ENCODE results near the gene C5orf34. TPM values are rescaled to one million over a fixed set of nuclear protein-coding genes. Genes with fewer than 3 reads are reported as not detected.

C5orf34 gene
- polyA plus RNA-seq, 1 donor from 2014 or later, result 12.7 TPM

DNA sequence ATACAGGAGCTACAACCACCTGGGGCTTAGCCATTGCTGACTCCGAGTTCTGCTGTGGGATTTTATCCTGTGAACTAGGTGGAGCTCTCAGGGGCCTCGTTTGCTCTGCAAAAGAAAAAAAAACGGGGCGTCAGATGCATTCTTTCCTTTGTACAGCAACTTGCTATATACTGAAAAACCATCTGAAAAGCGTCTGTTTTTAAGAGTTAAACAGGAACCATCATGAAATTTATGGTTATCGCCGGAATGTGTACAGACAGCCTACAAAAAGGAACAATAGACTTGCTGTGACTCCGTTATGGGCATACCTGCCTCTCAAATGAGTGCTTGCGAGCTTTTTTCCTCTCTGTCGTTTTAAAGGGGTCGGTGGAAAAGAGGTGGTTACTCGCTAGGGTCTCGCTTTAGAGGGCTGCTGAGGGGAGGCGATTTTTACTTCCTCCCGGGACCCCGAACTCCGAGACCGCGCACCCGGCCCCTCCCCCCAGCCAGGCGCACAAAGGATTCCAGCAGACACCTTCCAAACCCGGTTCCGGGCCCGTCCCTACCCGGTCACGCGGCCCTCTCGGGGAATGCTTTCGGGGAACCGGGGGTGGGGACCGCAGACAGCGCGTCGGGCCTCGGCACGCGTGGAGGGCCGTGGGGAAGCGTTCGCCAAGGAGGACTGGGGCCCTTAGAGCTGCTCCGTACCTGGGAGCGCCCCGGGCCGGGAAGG is 41.1 kb upstream of the C5orf34 start:
- Histone ChIP-seq H3K4me3 (ENCODE audit: low read length) (peak overlapping the region; percentile 86), H3K27ac (ENCODE audit: low read length) (peak overlapping the region; percentile 98), H3K4me2 (ENCODE audit: low read length) (peak overlapping the region; percentile 100), H3K9ac (ENCODE audit: low read length) (peak overlapping the region; percentile 98), H3K36me3 (ENCODE audit: insufficient read depth, low read length) (peaks cover 14% of the 10 kb centered on the region), H4K20me1 (ENCODE audit: insufficient read depth) (no peaks in the 10 kb centered on the region), H3F3A (ENCODE audit: insufficient read depth, low read length, poor library complexity, severe bottlenecking) (peaks cover 4% of the 10 kb centered on the region), H3K79me2 (replicated peaks; ENCODE audit: insufficient read depth, low read length) (peaks cover 52% of the 10 kb centered on the region), H3K27me3 (ENCODE audit: insufficient read depth, low read depth, low read length) (no peaks in the 10 kb centered on the region), H2AFZ (ENCODE audit: low read depth, low read length) (peak overlapping the region; percentile 98), H3K9me3 (ENCODE audit: low read length) (no peaks in the 10 kb centered on the region), H3K9me2 (ENCODE audit: insufficient read depth, low read length) (no peaks in the 10 kb centered on the region)
- TF ChIP-seq RAD21 (conservative IDR thresholded peaks at IDR 0.05) (peak; percentile 20), MXI1 (conservative IDR thresholded peaks at IDR 0.05; ENCODE audit: poor library complexity, severe bottlenecking) (peak; percentile 16), EP300 (conservative IDR thresholded peaks at IDR 0.05; ENCODE audit: poor library complexity, severe bottlenecking) (no peak), POLR2AphosphoS5 (IDR thresholded peaks at IDR 0.05) (peak; percentile 5), TAF1 (IDR thresholded peaks at IDR 0.05; ENCODE audit: low read depth) (no peak), SMC3 (conservative IDR thresholded peaks at IDR 0.05; ENCODE audit: poor library complexity) (no peak), EZH2 (IDR thresholded peaks at IDR 0.05; ENCODE audit: borderline replicate concordance, insufficient read depth, low read length, poor library complexity, severe bottlenecking) (no peak)
- TF ChIP-seq, protein P1, sequence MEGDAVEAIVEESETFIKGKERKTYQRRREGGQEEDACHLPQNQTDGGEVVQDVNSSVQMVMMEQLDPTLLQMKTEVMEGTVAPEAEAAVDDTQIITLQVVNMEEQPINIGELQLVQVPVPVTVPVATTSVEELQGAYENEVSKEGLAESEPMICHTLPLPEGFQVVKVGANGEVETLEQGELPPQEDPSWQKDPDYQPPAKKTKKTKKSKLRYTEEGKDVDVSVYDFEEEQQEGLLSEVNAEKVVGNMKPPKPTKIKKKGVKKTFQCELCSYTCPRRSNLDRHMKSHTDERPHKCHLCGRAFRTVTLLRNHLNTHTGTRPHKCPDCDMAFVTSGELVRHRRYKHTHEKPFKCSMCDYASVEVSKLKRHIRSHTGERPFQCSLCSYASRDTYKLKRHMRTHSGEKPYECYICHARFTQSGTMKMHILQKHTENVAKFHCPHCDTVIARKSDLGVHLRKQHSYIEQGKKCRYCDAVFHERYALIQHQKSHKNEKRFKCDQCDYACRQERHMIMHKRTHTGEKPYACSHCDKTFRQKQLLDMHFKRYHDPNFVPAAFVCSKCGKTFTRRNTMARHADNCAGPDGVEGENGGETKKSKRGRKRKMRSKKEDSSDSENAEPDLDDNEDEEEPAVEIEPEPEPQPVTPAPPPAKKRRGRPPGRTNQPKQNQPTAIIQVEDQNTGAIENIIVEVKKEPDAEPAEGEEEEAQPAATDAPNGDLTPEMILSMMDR (IDR thresholded peaks at IDR 0.05; ENCODE audit: poor library complexity, severe bottlenecking), result peak; percentile 36
- TF ChIP-seq, protein P2, sequence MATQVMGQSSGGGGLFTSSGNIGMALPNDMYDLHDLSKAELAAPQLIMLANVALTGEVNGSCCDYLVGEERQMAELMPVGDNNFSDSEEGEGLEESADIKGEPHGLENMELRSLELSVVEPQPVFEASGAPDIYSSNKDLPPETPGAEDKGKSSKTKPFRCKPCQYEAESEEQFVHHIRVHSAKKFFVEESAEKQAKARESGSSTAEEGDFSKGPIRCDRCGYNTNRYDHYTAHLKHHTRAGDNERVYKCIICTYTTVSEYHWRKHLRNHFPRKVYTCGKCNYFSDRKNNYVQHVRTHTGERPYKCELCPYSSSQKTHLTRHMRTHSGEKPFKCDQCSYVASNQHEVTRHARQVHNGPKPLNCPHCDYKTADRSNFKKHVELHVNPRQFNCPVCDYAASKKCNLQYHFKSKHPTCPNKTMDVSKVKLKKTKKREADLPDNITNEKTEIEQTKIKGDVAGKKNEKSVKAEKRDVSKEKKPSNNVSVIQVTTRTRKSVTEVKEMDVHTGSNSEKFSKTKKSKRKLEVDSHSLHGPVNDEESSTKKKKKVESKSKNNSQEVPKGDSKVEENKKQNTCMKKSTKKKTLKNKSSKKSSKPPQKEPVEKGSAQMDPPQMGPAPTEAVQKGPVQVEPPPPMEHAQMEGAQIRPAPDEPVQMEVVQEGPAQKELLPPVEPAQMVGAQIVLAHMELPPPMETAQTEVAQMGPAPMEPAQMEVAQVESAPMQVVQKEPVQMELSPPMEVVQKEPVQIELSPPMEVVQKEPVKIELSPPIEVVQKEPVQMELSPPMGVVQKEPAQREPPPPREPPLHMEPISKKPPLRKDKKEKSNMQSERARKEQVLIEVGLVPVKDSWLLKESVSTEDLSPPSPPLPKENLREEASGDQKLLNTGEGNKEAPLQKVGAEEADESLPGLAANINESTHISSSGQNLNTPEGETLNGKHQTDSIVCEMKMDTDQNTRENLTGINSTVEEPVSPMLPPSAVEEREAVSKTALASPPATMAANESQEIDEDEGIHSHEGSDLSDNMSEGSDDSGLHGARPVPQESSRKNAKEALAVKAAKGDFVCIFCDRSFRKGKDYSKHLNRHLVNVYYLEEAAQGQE (IDR thresholded peaks at IDR 0.05; ENCODE audit: borderline replicate concordance), result peak; percentile 62

- no peaks in the 10 kb centered on the region for H3K9me3 ChIP-seq (ENCODE audit: low read length)
- H3K79me2 ChIP-seq (replicated peaks; ENCODE audit: insufficient read depth, low read length), result peaks cover 68% of the 10 kb centered on the region
- H3K9ac ChIP-seq (ENCODE audit: low read length), result no peak overlapping the region
- peaks cover 14% of the 10 kb centered on the region for H3K36me3 ChIP-seq (ENCODE audit: insufficient read depth, low read length)
- H3K9me2 ChIP-seq (ENCODE audit: insufficient read depth, low read length), result no peaks in the 10 kb centered on the region
- H3K27me3 ChIP-seq (ENCODE audit: insufficient read depth, low read depth, low read length), result no peaks in the 10 kb centered on the region
- peaks cover 4% of the 10 kb centered on the region for H3F3A ChIP-seq (ENCODE audit: insufficient read depth, low read length, poor library complexity, severe bottlenecking)
- TF ChIP-seq SMC3 (conservative IDR thresholded peaks at IDR 0.05; ENCODE audit: poor library complexity) (no peak), RAD21 (conservative IDR thresholded peaks at IDR 0.05) (no peak), MXI1 (conservative IDR thresholded peaks at IDR 0.05; ENCODE audit: poor library complexity, severe bottlenecking) (no peak), EP300 (conservative IDR thresholded peaks at IDR 0.05; ENCODE audit: poor library complexity, severe bottlenecking) (no peak), POLR2AphosphoS5 (IDR thresholded peaks at IDR 0.05) (no peak), TAF1 (IDR thresholded peaks at IDR 0.05; ENCODE audit: low read depth) (no peak), EZH2 (IDR thresholded peaks at IDR 0.05; ENCODE audit: borderline replicate concordance, insufficient read depth, low read length, poor library complexity, severe bottlenecking) (no peak)
- TF ChIP-seq, protein P2 (IDR thresholded peaks at IDR 0.05; ENCODE audit: borderline replicate concordance), result no peak
- TF ChIP-seq, protein P1 (IDR thresholded peaks at IDR 0.05; ENCODE audit: poor library complexity, severe bottlenecking), result no peak
- peak overlapping the region; percentile 100 for H3K4me2 ChIP-seq (ENCODE audit: low read length)
- H3K27ac ChIP-seq (ENCODE audit: low read length), result no peak overlapping the region
- no peaks in the 10 kb centered on the region for H4K20me1 ChIP-seq (ENCODE audit: insufficient read depth)
- peak overlapping the region; percentile 86 for H3K4me3 ChIP-seq (ENCODE audit: low read length)
- H2AFZ ChIP-seq (ENCODE audit: low read depth, low read length), result no peak overlapping the region
Observed at GRCh38 chr5:43554497-43554896, 39.5 kb upstream of the C5orf34 start.

Measured in neural cell (in vitro differentiated cells).